ENCODE results near the gene IFT22.
"Not testable (repeated sequence)": the region's sequence is repeated elsewhere in the genome, so short reads cannot be mapped to it uniquely, and the experiment has no call there.

The IFT22 gene

DNA sequence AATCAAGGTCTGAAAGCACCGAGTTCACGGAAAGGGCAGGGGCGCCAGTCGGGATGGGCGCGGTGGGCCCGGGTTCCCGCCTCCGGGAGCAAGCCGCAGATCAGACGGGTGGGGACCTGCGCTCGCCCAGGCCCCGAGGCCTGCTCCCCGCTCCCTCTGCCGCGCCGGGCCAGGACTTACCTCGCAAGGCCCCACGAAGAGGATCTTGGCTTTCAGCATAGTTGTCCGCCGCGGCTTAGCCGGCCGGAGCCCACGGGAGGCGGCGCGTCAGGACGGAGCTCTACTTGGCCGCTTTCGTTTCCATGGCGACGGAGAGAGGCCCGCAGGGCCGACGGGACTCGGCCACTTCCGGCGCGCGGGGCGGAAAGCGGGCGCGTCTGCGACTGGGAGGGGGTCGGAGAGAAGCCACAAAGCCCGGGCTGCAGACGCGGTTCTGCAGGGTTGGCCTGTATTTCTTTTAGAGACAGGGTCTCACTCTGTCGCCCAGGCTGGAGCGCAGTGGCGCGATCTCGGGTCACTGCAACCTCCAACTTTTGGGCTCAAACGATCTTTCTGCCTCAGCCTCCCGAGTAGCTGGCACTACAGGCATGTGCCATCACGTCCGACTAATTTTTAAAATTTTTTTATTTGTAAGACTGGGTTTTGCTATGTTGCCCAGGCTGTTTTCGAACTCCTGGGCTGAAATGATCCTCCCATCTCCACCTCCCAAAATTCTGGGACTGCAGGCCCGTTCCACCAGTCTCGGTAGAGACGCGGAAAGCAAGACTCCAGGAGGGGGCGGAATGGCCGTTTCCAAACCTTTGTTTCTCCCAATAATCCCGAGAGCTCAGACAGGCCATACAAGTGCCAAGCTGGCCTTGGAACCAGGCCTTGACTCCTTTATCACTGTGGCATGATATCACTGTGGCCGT lies at the start of gene IFT22:
Gene IFT22 (minus strand): TSS at position 322 of the 911 bp plus-strand sequence. CDS start 103 bp downstream, at position 219.
- DNase-seq (ENCODE audit: low spot score) = peak; percentile 86

DNA sequence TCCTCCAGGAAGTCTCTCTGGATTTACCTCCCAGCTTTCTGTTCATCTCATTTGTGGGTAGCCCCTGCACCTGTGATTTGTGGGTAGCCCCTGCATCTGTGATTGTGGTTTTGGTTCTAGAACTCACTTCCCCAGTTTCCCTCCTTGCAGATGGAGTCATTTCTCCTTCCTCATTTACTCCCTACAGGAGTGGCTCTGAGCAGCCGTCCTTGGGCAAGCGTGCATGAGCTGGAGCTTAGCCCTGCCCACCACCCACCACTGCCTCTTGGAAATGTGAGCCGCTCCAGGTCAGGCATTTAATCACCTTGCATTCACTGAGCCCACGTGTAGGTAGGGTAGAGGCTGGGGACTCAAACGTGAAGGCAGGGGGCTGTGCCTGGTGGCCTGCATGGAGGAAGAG lies 49.2 kb upstream of the IFT22 start:
- no peak for DNase-seq (ENCODE audit: low spot score)

DNA sequence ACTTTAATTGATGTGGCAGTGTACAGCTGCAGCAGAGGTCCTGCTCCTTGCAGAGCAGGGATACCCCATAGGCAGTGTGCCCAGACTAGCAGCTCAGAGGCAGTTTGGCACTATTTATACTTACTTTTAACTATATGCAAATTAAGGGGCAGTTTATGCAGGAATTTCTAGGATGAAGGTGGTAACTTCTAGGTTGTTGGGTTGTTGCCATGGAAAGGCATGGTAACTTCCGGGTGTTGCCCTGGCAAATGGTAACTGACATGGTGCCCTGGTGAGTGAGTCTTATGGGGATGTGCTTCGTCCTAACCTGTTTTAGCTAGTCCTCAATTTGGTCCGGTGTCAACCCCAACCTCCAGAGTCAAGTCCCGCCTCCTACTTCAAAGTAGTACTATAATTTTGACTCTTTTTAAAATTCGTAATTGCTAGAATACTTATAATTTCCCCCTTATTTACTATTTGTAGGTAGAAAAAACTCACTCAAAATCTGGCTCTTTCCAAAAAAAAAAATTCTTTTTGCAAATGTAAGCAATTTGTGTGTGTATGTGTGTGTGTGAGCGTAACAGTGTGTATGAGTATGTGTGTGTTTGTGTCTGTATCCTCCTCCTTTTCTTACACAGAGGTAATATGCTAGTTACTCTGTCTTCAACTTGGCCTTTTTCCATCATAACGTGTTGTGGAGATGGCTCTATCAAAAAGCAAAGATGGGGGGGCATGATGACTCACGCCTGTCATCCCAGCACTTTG lies 47.0 kb upstream of the IFT22 start:
- DNase-seq (ENCODE audit: low spot score) = no peak

DNA sequence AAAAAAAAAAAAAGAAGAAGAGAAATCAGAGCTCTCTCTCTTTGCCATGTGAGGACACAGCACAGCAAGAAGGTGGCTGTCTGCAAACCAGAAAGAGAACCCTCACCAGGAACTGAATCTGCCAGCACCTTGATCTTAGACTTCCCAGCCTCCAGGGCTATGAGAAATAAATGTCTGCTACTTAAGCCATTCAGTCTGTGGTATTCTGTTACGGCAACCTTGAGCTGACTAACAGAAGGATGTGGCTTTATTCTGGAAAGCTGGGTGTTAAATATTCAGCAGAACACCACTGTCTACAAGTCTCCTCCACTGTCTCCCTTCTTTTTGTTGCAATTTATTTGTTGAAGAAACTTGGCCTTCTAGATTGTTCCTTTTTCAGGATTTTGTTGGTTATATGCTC lies 46.1 kb upstream of the IFT22 start:
- DNase-seq (ENCODE audit: low spot score) = no peak

DNA sequence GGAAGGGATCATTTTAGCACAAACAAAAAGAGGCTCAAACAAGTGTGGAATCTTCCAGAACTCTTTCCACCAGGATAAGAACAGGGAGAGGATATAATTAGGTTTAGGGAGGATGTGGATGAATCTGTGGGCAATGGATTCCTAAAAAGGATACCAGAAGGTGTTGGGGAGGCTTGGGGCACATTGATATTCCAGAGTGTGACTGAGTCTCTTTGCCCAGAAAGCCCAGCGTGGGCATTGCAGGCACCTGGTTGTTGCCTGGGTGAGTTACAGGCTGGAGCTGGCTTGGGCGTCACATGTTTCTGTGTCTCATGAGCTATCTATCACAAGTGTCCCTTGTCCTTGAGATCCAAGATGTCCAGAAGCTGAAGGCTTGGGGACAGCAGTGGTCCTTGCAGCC lies 44.3 kb upstream of the IFT22 start:
- no peak for DNase-seq (ENCODE audit: low spot score)

DNA sequence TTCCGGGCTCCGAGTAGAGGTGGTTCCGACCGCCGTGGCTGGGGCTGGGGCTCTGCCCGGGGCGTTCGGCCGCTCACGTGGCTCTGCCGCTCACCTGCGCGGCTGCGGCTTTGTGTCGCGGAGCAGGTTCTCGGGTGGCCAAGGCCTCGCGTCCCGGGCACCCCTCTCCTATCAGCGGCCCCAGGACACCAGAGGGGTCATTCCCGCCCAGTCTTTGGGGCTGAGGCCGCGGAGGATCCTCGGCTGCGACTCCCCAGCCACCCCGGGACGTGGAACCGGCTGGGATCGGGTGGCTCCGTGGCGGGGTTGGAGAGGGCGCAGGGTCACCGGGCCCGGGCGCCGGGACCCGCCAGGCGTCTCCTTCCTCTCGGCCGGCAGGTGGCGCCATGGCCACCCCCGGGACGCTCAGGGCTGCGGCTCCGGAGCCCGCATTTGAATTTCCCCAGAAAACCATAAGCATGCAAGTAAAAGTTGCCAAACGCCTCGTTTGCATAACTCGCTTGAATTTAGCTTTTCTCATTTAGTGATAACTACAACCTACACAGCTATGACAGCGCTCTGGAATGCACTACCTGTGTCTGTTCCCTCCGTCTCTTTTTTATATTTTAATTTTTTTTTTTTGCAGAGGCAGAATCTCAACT lies 42.2 kb upstream of the IFT22 start:
- peak; percentile 38 for DNase-seq (ENCODE audit: low spot score)

DNA sequence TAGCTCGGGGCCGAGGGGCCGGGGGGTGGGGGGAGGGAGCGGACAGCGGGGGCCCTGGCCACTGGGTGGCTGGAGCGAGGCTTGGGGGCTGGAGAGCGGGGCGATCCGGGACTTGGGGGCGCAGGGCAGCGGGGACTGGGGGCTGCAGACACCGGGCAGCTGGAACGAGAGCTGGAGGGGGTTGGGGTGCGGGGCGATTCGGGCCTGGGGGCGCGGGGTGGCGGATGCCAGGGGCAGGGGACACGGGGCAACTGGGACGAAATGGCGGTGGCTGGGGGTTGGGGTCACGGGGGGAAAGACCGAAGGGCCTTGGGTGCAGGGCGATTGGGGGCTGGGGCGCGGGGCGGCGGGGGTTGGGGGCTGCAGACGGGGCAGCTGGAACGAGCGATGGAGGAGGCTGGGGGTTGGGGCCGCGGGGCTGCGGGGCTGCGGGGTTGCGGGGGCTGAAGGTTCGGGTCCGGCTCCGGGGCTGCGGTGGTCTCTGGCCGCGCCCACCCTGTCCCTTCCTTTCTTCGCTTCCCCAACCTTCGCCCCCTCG lies 41.7 kb upstream of the IFT22 start:
- no peak for DNase-seq (ENCODE audit: low spot score)

DNA sequence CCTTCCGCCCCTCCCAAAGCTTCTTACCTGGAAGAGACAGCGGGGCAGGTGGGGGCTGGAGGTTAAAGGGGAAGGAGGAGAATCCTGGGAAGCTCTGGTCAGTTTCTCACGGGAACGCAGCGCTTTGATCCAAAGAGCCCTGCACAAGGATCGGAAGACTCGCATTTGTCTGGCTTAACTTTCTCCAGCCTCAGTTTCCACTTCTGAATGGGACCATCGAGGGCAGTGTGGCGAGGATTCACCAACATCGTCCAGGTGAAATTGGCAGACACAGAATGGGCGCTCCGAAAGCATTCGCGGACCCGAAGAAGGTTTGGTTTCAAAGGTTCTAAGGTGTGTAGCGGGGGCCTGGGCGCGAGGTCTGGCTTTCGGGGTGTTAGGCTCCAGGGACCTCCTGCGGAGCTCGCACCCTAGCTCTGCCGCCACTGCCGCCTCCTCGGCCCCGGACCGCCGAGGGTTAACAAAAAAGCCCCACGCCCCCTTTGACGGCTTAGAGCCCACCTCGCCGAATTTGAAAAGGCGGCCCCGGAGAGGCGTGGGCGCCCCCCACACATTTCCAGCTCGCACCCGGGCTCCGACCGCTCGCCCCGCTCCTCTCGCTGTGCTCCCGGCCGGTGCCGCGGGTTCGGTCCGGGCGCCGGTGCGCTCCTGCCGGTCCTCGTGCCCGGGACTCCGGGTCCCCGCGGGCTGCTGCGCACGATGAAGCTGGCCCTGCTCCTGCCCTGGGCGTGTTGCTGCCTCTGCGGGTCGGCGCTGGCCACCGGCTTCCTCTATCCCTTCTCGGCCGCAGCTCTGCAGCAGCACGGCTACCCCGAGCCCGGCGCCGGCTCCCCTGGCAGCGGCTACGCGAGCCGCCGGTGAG lies 41.0 kb upstream of the IFT22 start, which contains the start of gene COL26A1:
Gene COL26A1 (plus strand): TSS at position 542 of the 862 bp plus-strand sequence. CDS start 158 bp downstream, at position 700.
- DNase-seq (ENCODE audit: low spot score) = no peak

DNA sequence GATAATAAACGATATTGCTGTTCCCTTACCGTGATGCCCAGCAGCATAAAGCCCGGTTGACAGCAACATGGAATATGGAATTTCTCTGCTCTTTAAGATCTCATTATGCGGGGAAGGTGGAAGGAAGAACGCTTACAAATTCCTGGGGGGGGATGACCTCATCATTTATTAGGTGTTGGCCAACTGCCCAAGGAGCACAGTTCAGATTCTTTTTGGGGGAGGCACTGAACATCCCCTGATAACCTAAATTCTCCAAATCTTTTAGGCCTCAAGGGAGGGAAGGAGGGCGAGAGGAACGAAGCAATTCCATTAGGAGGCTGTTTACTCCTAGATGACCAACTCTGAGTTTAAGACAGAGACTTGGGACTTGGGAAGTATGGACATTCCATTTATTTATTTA lies 35.8 kb upstream of the IFT22 start:
- DNase-seq (ENCODE audit: low spot score) = no peak

DNA sequence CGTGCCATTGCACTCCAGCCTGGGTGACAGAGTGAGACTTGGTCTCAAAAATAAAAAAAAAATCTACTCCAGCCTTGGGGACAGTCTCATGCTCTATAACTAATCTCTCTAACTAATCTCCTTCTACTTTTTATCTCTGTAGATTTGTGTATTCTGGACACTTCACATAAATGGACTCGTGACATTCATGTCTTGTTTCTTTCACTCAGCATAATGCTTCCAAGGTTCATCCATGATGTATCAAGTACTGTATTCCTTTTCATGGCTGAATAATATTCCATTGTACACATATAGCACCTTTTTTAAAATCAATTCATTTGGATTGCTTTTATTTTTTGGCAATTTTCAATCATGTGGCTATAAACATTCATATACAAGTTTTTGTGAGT lies 31.3 kb upstream of the IFT22 start:
- DNase-seq (ENCODE audit: low spot score) = no peak

DNA sequence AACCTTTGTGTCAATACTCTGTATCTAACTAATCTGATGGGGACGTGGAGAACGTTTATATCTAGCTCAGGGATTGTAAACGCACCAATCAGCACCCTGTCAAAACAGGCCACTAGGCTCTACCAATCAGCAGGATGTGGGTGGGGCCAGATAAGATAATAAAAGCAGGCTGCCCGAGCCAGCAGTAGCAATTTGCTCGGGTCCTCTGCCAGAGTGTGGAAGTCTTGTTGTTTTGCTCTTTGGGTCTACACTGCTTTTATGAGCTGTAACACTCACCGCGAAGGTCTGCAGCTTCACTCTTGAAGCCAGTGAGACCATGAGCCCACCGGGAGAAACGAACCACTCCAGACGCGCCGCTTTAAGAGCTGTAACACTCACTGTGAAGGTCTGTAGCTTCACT lies 27.7 kb upstream of the IFT22 start:
- DNase-seq (ENCODE audit: low spot score) = not testable (repeated sequence)

DNA sequence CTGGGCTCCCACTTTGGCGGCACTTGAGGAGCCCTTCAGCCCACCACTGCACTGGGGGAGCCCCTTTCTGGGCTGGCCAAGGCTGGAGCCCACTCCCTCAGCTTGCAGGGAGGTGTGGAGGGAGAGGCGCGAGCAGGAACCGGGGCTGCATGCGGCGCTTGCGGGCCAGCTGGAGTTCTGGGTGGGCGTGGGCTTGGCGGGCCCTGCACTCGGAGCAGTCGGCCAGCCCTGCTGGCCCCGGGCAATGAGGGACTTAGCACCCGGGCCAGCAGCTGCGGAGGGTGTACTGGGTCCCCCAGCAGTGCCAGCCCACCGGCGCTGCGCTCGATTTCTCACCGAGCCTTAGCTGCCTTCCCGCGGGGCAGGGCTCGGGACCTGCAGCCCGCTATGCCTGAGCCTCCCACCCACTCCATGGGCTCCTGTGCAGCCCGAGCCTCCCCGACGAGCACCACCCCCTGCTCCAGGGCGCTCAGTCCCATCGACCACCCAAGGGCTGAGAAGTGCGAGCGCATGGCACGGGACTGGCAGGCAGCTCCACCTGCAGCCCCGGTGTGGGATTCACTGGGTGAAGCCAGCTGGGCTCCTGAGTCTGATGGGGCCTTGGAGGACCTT lies 26.9 kb upstream of the IFT22 start:
- not testable (repeated sequence) for DNase-seq (ENCODE audit: low spot score)

DNA sequence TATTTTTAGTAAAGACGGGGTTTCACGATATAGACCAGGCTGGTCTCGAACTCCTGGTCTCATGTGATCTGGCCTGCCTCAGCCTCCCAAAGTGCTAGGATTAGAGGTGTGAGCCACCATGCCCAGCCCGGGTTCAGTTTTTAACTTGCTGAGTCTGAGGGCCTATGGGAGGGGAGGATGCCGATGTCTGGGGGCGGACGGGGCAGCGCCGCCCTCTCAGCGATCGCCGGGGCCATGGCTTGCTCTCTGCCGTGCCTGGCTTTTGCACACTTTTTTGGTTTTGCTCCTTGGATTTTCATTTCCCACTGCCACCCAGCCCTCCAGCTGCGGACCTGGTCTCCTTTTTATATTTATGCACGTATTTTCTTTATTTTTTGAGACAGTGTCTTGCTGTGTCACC lies 25.9 kb upstream of the IFT22 start:
- DNase-seq (ENCODE audit: low spot score) = no peak

DNA sequence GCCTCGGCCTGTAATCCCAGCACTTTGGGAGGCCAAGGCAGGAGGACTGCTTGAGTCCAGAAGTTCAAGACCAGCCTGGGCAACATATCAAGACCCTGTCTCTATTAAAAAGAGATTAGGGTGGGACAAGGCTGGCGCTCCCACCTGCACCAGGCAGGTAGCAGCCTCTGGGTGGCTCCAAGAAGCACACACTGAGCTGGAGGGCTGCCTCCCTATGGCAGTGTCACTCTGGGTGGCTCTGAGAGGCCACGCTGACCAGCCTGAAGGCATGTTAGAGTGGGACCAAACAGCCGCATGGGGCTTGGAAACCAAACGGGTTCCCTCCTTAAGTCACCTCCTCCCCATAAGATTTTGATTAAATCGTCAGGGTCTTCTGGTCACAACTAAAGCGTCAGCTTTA lies 21.3 kb upstream of the IFT22 start:
- no peak for DNase-seq (ENCODE audit: low spot score)

DNA sequence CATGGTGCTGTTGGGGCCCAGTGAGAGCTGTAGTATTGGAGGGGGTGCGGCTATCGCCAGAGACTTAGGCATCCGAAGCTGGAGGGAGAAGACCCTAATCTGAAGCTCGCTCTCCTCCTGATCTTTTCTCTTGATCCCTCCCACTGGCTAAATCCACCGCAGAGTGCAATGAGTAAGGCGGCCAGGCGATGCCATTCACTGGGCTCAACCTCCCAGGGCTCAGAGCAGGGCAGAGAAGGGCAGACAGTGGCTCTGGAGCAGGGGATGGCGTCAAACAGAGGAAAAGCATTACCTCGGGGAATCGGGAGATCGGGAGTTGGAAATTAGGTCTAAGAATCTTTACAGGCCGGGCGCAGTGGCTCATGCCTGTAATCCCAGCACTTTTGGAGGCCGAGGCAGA lies 18.8 kb upstream of the IFT22 start:
- no peak for DNase-seq (ENCODE audit: low spot score)

DNA sequence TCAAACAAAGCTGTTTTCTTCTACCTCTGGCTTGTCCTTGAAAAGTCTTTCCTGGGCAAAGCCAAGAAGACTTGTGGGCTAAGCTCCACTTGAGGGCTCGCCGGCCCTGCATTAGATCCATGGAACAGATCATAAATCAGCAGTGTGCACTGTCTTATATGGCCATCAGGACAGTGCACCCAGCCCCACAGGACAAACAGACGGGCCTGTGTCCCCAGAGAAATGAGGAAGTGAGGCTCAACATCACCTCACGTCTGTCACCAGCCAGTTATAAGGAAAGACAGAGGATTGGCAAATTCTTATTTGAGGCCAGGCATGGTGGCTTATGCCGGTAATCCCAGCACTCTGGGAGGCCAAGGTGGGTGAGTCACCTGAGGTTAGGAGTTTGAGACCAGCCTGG lies 12.3 kb upstream of the IFT22 start:
- no peak for DNase-seq (ENCODE audit: low spot score)

DNA sequence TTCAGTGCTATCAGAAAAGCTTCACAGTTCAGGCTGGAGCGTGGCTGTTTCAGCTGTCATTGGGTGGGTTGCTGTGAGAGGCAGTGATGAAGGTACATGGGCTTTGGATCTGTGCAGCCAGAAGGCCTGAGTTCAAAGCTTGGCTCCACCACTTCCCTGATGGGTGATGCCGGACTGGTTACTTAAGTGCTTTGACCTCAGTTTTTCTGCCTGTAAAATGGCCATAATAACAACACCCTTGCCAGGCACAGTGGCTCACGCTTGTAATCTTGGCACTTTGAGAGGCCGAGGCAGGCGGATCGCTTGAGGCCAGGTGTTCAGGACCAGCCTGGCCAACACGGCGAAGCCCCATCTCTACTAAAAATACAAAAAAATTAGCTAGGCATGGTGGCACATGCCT lies 10.4 kb upstream of the IFT22 start:
- no peak for DNase-seq (ENCODE audit: low spot score)

DNA sequence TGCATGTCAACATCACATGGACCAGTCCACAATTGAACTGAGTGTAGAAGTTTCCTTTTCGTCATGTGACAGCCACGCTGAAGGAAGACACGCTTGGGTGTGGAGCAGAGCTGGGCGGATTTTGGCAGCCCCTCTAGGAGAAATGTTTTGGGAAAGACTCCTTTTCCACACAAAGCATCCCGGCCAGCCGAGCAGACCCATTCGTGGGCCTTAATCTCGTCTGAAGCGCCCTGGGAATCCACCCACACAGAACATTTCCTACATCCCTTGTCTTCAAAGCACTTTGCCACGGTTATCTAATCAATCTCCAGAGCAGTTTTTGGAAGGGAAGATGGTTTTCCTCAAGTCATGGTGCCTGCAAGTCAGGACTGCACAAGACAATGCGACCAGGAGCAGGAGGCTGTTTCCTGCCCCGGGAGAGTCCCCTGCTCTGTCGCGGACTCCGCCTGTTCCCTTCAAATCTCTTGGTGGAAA lies 8.4 kb upstream of the IFT22 start:
- DNase-seq (ENCODE audit: low spot score) = no peak

DNA sequence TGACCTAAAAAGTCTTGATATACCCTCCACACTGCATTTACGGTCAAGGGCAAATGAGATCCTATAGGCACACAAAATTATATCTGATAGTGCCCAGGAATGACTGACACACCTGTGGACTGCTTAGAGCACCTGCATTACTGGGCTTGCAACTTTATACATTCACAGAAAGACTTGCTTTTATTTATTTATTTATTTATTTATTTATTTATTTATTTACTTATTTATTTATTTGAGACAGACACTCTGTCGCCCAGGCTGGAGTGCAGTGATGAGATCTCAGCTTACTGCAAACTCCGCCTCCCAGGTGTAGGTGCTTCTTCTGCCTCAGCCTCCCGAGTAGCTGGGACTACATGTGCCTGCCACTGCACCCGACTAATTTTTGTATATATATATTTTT lies 6.5 kb upstream of the IFT22 start:
- DNase-seq (ENCODE audit: low spot score) = no peak

DNA sequence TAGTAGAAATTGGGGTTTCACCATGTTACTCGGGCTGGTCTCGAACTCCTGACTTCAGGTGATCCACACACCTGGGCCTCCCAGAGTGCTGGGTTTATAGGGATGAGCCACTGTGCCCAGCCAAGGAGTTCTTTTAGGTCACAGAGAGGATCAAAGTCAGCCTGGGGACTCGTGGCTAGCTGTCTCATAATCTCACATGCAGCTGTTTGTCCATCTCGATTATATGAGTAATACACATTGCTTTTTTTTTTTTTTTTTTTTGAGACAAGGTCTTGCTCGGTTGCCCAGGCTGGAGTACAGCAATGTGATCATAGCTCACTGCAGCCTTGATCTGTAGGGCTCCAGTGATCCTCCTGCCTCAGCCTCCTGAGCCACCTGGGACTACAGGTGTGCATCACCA lies 2.2 kb downstream of the IFT22 start:
- no peak for DNase-seq (ENCODE audit: low spot score)

DNA sequence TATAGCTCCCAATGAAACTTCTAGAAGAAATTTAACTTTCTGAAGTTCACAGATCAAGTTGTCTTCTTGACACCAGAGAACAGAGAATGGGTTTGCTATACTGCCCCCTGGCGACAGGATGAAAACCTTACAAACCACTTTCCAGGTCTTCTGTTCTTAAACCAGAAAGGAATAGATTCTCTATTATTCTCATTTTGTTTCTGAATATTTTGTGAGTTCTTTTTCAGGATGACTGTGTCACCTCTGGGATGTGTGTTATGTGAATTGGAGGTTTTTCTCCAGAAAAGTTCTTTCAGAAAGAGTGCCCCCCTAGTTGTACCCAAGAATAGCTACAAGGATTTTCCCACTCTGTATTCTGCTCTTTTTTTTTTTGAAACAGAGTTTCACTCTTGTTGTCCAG lies 6.3 kb downstream of the IFT22 start:
- peak; percentile 17 for DNase-seq (ENCODE audit: low spot score)
